Raji (cell line): ENCODE data around the gene SERPINI1.

Experiments
- POLR2A ChIP-seq: IDR thresholded peaks from 2 replicates; pipeline ENCODE4 v1.6.1; 2011; ENCODE audit warnings: low read depth, low read length, control low read depth; ENCODE audit not compliant: insufficient read depth

The SERPINI1 gene

DNA sequence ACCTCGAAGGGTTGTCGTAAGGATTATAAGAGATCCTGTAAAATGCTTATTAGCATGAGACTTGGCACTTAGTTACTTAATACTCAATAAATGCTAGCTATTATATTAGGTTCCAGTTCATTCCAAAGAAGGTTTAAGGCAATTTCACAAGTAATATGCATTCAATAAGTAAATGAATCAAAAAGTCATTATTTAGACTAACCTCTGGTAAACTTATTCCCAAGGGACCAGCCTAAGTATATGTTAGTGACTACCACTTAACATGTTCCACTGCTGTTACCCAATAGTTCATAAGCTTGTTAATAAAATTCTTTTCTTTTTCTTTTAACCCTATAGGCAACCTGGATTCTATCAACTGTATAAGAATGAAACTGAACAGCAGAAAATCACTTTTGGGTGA, 5.9 kb upstream of the SERPINI1 start:
- TF ChIP-seq POLR2A: no peak

DNA sequence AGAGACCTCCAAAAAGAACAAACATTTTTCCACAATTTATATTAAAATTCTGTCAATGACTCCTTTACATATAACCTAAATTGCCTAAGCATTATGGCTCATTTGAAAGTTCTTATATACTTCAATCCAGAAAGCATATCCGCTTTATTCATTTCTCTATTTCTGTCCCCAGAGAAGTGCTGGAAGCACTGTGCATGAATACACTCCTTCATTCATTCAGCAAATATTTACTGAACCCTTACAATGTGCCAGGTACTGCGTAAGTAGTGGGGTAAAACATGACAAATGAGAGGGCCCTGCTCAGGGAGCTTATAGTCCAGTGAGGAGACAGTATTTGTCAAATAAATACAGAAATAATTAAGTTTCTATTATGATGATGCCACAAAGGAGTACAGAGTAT, 4.1 kb upstream of the SERPINI1 start:
- no peak for TF ChIP-seq POLR2A

DNA sequence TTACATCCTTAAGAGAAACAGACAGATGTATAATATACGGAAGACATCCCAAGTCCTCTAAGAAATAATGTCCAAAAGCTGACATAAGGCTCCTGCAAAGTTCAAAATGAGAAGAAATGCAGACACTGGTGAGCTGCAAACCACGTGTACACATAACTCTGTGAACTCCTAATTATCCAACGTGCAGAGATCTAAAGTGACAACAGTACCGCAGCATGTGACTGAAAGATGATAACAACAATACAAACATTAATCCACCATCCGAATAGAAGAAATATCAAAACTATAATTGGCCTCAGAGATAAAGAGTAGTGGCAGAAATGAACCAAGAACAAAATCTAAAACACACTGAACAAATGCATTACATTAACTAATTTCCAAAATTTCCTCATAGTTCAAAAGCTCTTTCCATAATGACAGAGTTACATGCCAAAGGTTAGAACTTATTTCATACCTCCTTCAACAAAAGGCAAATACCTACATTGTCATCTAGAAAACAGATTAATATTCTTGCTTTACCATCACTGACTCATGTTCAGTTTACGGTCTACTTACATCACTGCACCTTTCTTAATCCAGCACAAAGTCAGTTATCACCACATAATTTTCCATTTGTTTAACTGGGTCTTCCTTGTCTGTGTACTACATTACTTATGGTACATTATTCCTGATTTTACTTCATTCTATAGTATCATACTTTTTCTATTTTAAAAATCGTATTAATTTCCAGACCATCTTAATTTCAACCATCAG, 3.0 kb upstream of the SERPINI1 start:
- TF ChIP-seq POLR2A: no peak

DNA sequence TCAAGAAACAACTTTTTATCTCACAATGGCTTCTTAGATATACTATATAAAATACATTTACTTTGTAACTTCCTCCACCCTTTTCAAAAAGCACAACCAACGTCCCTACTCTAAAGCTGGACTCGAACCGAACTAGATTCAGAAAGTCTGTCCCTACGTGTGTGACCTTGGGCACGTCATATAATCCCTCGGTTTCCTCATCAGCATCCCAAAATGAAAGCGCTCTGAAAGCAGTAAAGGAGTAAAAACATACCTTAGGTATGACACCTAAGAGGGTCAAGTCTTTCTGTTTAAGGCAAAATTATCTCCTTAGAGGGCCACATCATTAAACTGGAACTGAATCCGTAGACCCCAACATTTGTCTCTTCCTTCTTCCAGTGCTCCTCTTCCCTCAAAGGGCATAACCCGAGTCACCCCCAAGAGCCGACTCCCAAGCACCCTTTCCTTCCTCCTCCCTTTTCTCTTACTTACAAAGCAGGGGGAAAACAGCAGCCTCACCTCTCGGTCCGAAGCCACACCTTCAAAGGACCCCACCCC, 1.5 kb upstream of the SERPINI1 start:
- no peak for TF ChIP-seq POLR2A

DNA sequence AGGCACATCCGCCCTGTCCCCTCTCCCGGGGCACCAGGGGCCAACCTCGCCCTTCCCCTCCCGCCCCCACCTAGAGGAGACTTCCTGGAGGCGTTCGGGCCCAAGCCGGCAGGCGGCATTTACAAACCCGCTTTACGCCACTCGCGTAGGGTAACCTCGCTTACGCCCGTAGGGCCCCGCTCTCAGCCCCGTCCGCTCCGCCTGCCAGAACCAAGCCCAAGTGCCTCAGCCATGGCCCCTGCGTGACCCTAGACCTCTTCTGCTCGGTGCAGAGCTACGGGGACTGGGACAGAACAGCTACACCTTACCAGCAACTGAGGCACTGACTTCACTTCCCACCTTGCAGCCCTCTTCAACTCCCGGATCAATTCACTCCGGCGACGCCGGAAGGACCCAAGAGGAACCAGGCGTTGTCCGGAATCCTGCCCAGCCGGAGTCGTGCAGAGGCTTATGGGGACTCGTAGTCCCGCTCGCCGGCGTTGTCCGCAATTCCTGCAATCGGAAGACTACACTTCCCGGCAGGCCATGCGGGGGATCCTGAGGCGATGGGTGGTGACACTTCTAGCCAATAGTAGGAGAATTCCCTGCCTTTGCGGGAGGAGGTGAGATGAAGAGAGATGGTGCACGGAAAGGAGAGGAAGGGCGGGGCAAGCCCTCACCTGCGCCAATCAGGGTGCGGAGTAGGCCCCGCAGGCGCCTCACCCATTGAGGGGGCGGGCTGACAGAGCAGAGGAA, 856 bp upstream of the SERPINI1 start, which contains the start of gene PDCD10:
Gene PDCD10, minus strand, starts transcription at position 395 of the 735 bp plus-strand sequence. CDS start 14,735 bp downstream, outside the sequence.
- TF ChIP-seq POLR2A: peak; percentile 90

DNA sequence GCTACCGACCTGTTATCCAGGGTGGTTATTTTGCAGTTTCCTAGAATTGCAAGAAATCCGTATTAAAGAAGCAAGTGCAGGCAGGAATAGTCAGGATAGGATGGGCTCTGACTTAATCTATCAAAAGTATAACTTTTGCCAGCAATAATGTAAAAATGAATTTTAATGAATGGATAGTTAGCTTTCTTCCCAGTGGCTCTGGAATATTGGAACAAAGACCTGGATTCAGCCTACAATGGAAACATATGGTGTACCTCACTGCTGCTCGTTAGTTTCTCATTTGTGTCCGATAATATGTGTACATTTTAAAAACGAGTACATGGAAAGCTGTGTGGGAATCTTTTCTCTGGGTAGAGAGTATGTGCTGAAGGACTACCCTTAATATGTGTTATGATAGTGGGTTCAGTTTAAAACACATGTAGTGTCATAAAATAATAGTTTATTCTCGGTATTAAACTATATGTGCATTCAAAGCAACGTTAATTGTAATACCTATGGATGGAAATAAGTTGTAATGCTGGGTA, 805 bp downstream of the SERPINI1 start:
- no peak for TF ChIP-seq POLR2A

DNA sequence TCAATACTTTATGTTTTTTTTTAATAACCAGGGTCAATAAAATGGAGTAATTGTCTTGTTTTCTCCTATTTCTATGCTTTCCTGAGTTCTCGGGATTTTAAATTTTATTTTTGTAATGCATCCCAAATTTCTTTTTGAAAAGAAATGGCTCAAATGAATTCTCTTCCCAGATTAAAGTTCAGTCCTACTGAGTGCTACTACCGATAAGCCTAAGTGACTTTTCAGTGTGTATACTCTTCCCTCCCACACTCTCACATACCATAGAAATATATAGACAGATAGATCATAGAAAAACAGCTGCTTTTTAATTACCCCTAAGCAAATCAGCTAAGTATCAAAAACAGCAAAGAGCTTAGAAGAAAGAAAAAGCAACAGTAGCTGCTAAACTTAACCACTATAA, 1.5 kb downstream of the SERPINI1 start:
- TF ChIP-seq POLR2A: no peak

DNA sequence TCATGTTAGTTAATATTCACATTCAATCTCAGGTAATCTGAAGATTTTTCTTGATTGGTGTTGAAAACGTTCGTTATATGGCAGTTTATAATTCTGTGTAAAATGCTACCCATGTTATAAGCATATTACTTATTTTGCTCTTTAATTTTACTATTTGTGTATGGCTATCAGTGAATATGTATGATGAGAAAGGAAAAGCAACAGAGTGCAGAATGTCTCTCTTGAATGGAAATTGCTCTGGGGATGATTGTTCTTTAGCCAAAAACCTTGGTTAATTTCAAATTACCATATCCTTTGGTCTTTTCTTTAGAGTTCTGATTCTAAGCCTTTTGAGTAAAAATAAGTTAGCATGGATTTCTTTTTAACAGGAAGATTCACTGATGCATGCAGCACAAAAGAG, 2.5 kb downstream of the SERPINI1 start:
- TF ChIP-seq POLR2A: no peak

DNA sequence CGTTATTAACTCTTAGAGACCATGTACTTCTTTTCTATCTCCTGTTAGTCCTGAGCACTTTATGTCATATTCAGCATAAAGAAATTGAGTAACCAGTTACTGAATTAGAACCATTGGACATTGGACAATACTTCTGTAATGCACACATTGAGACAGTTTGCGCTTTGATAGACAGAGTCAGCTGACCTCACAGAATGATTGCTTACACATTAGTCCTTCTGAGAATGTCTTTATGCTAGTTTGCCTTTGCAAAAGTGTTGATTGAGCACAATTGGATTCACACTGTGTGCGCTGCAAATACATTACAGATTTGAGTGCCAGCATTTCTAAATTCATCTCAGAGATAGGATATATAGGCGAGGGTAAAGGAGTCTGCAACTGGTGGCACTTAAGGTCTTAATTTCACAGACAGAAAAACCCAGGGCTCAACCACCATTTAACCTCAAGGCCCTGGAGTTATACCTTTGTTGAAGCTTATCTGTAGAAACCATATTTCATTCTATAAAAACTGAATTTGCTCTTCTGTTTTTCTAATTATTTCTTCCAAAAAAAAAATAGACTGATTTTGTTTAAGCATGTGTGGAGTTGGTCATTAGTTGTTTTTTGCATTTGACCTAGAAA, 3.8 kb downstream of the SERPINI1 start:
- no peak for TF ChIP-seq POLR2A

DNA sequence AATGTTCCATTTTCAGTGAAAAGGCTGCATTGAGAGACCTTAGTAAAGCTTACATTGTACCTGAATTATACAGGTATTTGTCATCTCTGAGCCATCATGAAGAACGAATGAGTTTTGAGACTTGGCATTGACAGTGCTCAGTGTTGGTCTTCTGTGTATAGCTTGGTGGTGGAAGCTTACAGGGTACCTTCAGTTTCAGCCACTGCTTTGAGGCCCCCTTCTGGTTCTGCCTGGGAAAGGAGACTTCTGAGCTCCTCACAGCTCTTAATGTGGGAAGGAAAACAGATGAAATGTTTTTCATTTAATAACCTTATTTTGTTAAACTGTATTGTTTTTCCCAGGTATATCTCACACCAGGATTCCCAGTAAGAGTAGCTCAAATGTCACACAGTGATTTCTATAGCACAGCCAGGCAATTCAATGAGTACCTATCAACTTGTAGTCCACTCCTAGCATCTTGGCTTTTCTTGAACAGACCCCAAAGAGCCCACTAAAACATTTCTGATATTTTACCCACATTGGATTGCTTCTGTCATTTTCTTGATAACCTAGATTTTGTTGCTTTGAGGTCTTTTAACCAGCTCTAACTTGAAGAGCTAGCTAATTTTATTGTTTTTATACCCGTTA, 5.6 kb downstream of the SERPINI1 start:
- no peak for TF ChIP-seq POLR2A

DNA sequence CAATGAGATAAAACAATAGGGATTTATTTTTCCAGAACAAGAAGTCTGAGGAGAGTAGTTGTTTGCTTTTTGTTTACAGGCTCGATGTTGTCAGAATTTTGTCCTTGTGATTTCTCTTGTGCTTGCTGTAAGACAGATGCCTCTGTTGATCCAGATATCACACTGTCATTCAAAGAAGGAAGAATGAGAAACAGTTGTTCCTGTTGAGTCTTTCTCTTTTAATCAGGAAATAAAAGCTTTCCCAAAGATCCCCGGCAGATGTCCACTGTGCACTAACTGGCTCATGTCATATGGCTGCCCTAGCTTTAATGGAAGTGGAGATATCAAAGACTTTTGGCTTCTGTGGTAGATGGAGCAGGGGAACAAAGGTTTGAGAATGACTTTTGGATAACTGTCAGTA, 6.8 kb downstream of the SERPINI1 start:
- TF ChIP-seq POLR2A: no peak

DNA sequence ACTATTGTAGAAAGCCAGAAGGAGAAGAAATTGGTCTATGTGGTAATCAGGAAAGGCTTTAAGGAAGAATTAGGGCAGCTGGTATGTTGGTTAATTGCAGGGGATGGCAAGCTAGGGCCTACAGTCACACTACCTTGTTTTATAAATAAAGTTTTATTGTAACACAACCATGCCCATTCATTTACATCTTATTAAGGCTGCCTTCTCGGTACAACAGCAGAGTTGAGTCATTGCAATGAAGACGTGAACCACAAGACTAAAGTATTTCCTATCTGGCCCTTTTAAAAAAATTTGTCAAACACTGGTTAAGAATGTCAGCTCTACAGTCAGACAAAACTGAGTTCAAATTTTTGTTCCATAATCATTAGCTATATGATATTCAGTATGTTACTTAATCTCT, 8.3 kb downstream of the SERPINI1 start:
- TF ChIP-seq POLR2A: no peak

DNA sequence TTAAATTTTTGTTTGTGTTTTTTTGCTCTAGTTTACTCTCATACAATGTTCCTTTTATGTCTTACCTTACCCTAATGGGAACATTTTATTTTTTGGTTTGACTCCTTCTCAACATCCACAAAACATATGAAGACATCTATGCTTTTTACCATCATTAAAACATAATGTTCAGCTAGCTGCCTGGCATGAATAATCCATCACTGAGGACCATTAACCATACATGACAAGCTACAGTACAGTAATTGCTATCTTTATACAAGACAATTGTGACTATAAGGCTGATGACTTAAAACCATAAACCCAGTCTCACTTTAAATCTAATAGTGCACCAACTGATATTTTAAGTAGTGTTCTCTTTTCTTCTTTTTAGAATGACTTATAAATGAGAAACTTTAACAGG, 13.7 kb downstream of the SERPINI1 start:
- TF ChIP-seq POLR2A: no peak

DNA sequence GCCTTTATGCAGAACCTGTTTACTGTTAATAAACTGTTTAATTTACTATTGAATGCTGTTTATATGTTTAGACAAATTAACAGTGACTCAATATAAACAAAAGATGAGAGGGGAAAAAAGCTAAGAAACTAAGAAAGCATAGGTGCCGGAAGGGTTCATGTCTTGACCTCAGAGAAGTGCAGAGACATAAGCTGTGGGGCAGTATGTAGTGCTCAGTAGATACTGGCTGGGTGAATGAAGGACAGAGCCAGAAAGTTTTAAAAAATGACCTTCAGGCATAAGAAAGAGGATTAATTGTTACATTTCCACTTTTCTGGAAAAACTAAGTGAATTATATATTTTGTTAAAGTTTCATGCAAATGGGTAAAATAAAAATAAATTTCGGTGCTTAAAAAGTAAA, 14.2 kb downstream of the SERPINI1 start:
- TF ChIP-seq POLR2A: no peak
